H1 (cell line): ENCODE data around the gene EPSTI1. TPM values are rescaled to one million over a fixed set of nuclear protein-coding genes. Genes with fewer than 3 reads are reported as not detected.
A peak's percentile ranks its signal among the peaks of the same experiment; 100 is the strongest.

Experiments
- CTCF ChIA-PET: fragments of 300-600 bp; sonication (Branson Sonifier 250); formaldehyde crosslinking; loops from one replicate; lab custom pipeline; 2021; ENCODE audit not compliant: partially characterized antibody; lab: Charles Lee
- POLR2A ChIA-PET: fragments of 300-600 bp; sonication (Branson Sonifier 250); formaldehyde crosslinking; loops from one replicate; lab custom pipeline; 2021; ENCODE audit warnings: inconsistent platforms; ENCODE audit not compliant: partially characterized antibody; lab: Charles Lee
- DNase-seq, 2 experiments: peaks; one replicate each; pipeline versions ENCODE4 v3.0.0 to v3.0.0-alpha.2; 2010 to 2022; ENCODE audit warnings: low spot score in 2 of 2, low read depth in 1 of 2, mixed read lengths in 1 of 2
- FAIRE-seq: peaks from 2 replicates; lab custom pipeline; 2011; peaks lifted over from hg19 to GRCh38; lab: Jason Lieb, UNC
- H2AFZ ChIP-seq: 2 replicates; pipeline ENCODE4 v1.8.1; 2012; ENCODE audit warnings: low read length, inconsistent platforms
- H2AK5ac ChIP-seq: 2 replicates; pipeline ENCODE4 v1.6.1; 2013; ENCODE audit warnings: low read depth, low read length
- H2BK120ac ChIP-seq: replicated peaks from 2 replicates; pipeline ENCODE3; 2013; ENCODE audit warnings: low read depth, low read length, inconsistent platforms
- H2BK12ac ChIP-seq: 2 replicates; pipeline ENCODE4 v1.6.1; 2013; ENCODE audit warnings: low read depth, low read length
- H2BK15ac ChIP-seq: 2 replicates; pipeline ENCODE4 v1.6.1; 2013; ENCODE audit warnings: low read length
- H2BK20ac ChIP-seq: 2 replicates; pipeline ENCODE4 v1.6.1; 2013; ENCODE audit warnings: low read length
- H2BK5ac ChIP-seq: 2 replicates; pipeline ENCODE4 v1.6.1; 2013; ENCODE audit warnings: low read depth, low read length
- H3K14ac ChIP-seq: 2 replicates; pipeline ENCODE4 v1.6.1; 2013; ENCODE audit warnings: inconsistent platforms; ENCODE audit not compliant: insufficient read length
- H3K18ac ChIP-seq: 2 replicates; pipeline ENCODE4 v1.6.1; 2013; ENCODE audit warnings: low read length; ENCODE audit errors: extremely low read depth
- H3K23ac ChIP-seq: 2 replicates; pipeline ENCODE4 v1.6.1; 2013; ENCODE audit warnings: inconsistent platforms; ENCODE audit not compliant: insufficient read length
- H3K23me2 ChIP-seq: 2 replicates; pipeline ENCODE4 v1.6.1; 2013; ENCODE audit warnings: low read depth, low read length
- H3K27ac ChIP-seq: 2 replicates; pipeline ENCODE4 v1.6.1; 2011; ENCODE audit warnings: low read depth, low read length, inconsistent platforms
- H3K27me3 ChIP-seq, 4 experiments: replicated peaks in 1 of 4; 1 replicate in 1 of 4; 2 replicates in 3 of 4; pipeline versions ENCODE4 v1.6.1 to v1.8.1; 2011 to 2013; ENCODE audit warnings: low read length in 3 of 4, mild to moderate bottlenecking in 3 of 4, inconsistent platforms in 2 of 4, mixed read lengths in 2 of 4, moderate library complexity in 1 of 4; ENCODE audit not compliant: control insufficient read depth in 3 of 4, insufficient read depth in 3 of 4; ENCODE audit errors: extremely low read depth in 1 of 4
- H3K36me3 ChIP-seq, 4 experiments: 2 replicates each; pipeline versions ENCODE4 v1.6.1 to v1.8.1; 2011 to 2013; ENCODE audit warnings: mild to moderate bottlenecking in 4 of 4, low read length in 3 of 4, moderate library complexity in 2 of 4, control low read depth in 1 of 4, inconsistent platforms in 1 of 4; ENCODE audit not compliant: insufficient read depth in 4 of 4, control insufficient read depth in 2 of 4
- H3K4ac ChIP-seq: replicated peaks from 2 replicates; pipeline ENCODE3; 2013; ENCODE audit warnings: low read length, low read depth, mixed read lengths, inconsistent platforms; ENCODE audit not compliant: insufficient read length
- H3K4me1 ChIP-seq, 4 experiments: replicated peaks in 1 of 4; 1 replicate in 1 of 4; 2 replicates in 3 of 4; pipeline versions ENCODE4 v1.6.1 to v1.8.1; 2011 to 2013; ENCODE audit warnings: low read length in 3 of 4, inconsistent platforms in 2 of 4, mixed read lengths in 1 of 4; ENCODE audit not compliant: insufficient read depth in 4 of 4, control insufficient read depth in 3 of 4
- H3K4me2 ChIP-seq, 2 experiments: 2 replicates each; pipeline versions ENCODE4 v1.6.1 to v1.8.1; 2011 to 2013; ENCODE audit warnings: low read depth in 2 of 2, low read length in 2 of 2, control low read depth in 1 of 2, inconsistent platforms in 1 of 2, mild to moderate bottlenecking in 1 of 2; ENCODE audit not compliant: insufficient read depth in 1 of 2
- H3K4me3 ChIP-seq, 4 experiments: fragments of 200-600, 300-600 bp in 1 of 4; sonication (generic), shearing (Covaris generic), sonication (Bioruptor Twin) in 1 of 4; 2 replicates each; pipeline versions ENCODE4 v1.5.1 to v1.8.1; 2011 to 2016; ENCODE audit warnings: low read length in 4 of 4, low read depth in 3 of 4, control low read depth in 2 of 4, inconsistent platforms in 2 of 4, mild to moderate bottlenecking in 2 of 4, mixed read lengths in 1 of 4, moderate library complexity in 1 of 4; ENCODE audit not compliant: insufficient read depth in 2 of 4; ENCODE audit errors: extremely low read depth in 1 of 4
- H3K56ac ChIP-seq: replicated peaks from 2 replicates; pipeline ENCODE3; 2013; ENCODE audit warnings: low read depth, mild to moderate bottlenecking, mixed read lengths, low read length, inconsistent platforms; ENCODE audit not compliant: insufficient read length
- H3K79me1 ChIP-seq: 2 replicates; pipeline ENCODE4 v1.6.1; 2013; ENCODE audit warnings: low read depth, low read length, control low read depth
- H3K79me2 ChIP-seq, 2 experiments: 2 replicates each; pipeline versions ENCODE4 v1.6.1 to v1.8.1; 2012 to 2013; ENCODE audit warnings: low read length in 2 of 2, mild to moderate bottlenecking in 2 of 2, inconsistent platforms in 1 of 2; ENCODE audit not compliant: insufficient read depth in 2 of 2, control insufficient read depth in 1 of 2
- H3K9ac ChIP-seq, 4 experiments: replicated peaks in 1 of 4; 1 replicate in 1 of 4; 2 replicates in 3 of 4; pipeline versions ENCODE4 v1.6.1 to v1.8.1; 2011 to 2013; ENCODE audit warnings: low read depth in 3 of 4, low read length in 3 of 4, control low read depth in 2 of 4, mild to moderate bottlenecking in 2 of 4, moderate library complexity in 2 of 4, inconsistent platforms in 1 of 4; ENCODE audit errors: extremely low read depth in 1 of 4
- H3K9me3 ChIP-seq, 2 experiments: 2 replicates each; pipeline versions ENCODE4 v1.6.1 to v1.8.1; 2012 to 2013; ENCODE audit warnings: mild to moderate bottlenecking in 2 of 2, moderate library complexity in 2 of 2, control low read depth in 1 of 2, inconsistent platforms in 1 of 2, low read depth in 1 of 2, low read length in 1 of 2, mixed read lengths in 1 of 2; ENCODE audit not compliant: insufficient read depth in 2 of 2
- H4K20me1 ChIP-seq, 2 experiments: replicated peaks in 1 of 2; 2 replicates each; pipeline versions ENCODE3 to v1.8.1; 2011 to 2013; ENCODE audit warnings: inconsistent platforms in 2 of 2, low read length in 2 of 2, mild to moderate bottlenecking in 1 of 2; ENCODE audit not compliant: insufficient read depth in 2 of 2, control insufficient read depth in 1 of 2
- H4K5ac ChIP-seq: 2 replicates; pipeline ENCODE4 v1.6.1; 2013; ENCODE audit warnings: low read length, low read depth, mixed read lengths, inconsistent platforms; ENCODE audit not compliant: insufficient read length
- H4K8ac ChIP-seq: 2 replicates; pipeline ENCODE4 v1.8.0; 2013; ENCODE audit warnings: mild to moderate bottlenecking, moderate library complexity, low read length, inconsistent platforms; ENCODE audit not compliant: insufficient read depth; ENCODE audit errors: extremely low read depth
- H4K91ac ChIP-seq: replicated peaks from 2 replicates; pipeline ENCODE3; 2013; ENCODE audit warnings: low read length, mixed read lengths, inconsistent platforms; ENCODE audit not compliant: insufficient read length
- POLR2A ChIP-seq, 2 experiments: IDR thresholded peaks; 1 replicate in 1 of 2; 2 replicates in 1 of 2; pipeline ENCODE4 v1.6.1; 2011; ENCODE audit warnings: low read depth in 2 of 2, low read length in 2 of 2, mild to moderate bottlenecking in 2 of 2; ENCODE audit errors: control extremely low read depth in 1 of 2
- SP2 ChIP-seq: IDR thresholded peaks from 2 replicates; pipeline ENCODE4 v1.6.1; 2012; ENCODE audit warnings: mild to moderate bottlenecking, low read length, inconsistent platforms
- whole genome bisulfite sequencing, 2 experiments: shearing (Covaris generic) in 1 of 2; methylation state at CpG; one replicate each; pipeline versions ENCODE4 v1.1.6 to v1.1.7; 2013 to 2015; ENCODE audit warnings: low lambda C conversion rate in 2 of 2, mixed read lengths in 2 of 2, inconsistent platforms in 1 of 2, low coverage in 1 of 2, missing lambda C conversion rate in 1 of 2; ENCODE audit not compliant: insufficient replicate concordance in 2 of 2, insufficient coverage in 1 of 2, insufficient read length in 1 of 2; ENCODE audit errors: extremely low coverage in 1 of 2, missing lambda C conversion rate in 1 of 2; 5-methylcytosine and 5-hydroxymethylcytosine counted together
- polyA plus RNA-seq, 7 experiments: library from polyadenylated mRNA; depleted of rRNA in 3 of 7; stranded (reverse) in 5 of 7; unstranded in 2 of 7; fragments of >200 nt in 5 of 7; fragments of 200-250 nt in 2 of 7; gene quantifications; 1 replicate in 5 of 7; 2 replicates in 1 of 7; 4 replicates in 1 of 7; pipeline versions ENCODE4 v1.2.1 to v1.2.3, GENCODE V29; 2011 to 2013; ENCODE audit warnings: missing spikeins in 2 of 7, mixed read lengths in 2 of 7
- total RNA-seq: library from RNA; stranded (reverse); fragmentation: NEBNext Ultra II Directional; extraction: Animal tissue kit (Norgen Biotek cat#: 25700); gene quantifications from 2 replicates; pipeline ENCODE4 v1.2.1, GENCODE V29; 2021

Gene EPSTI1
- total and polyA plus RNA-seq, 2 of the 8 experiments (the other 6 are each of a cell fraction or from before 2014, with no cell fraction given), result 0.23 to 0.37 TPM

- peak; percentile 13 for FAIRE-seq
Measured at GRCh38 chr13:42847891-42848663, 144.0 kb downstream of the EPSTI1 start.

More at GRCh38 chr13:42847891-42848663, 144.0 kb downstream of the EPSTI1 start:
- Histone ChIP-seq H3K27ac (no peak overlapping the region), H3K4me1 (no peaks in the 10 kb centered on the region; a peak in 1 of 7 replicates), H2BK12ac (no peak overlapping the region), H3K4me3 (no peak overlapping the region), H3K79me2 (no peaks in the 10 kb centered on the region), H4K91ac (no peak overlapping the region), H3K4ac (no peak overlapping the region), H2AK5ac (no peak overlapping the region), H2BK15ac (no peak overlapping the region), H3K4me2 (no peak overlapping the region), H3K9me3 (no peaks in the 10 kb centered on the region), H3K36me3 (peaks cover 3 to 27% (median 12%) of the 10 kb centered on the region in 4 experiments; a peak in 5 of 8 replicates), H2BK20ac (no peak overlapping the region), H3K27me3 (no peaks in the 10 kb centered on the region), H3K14ac (no peak overlapping the region), H3K23me2 (no peaks in the 10 kb centered on the region), H3K56ac (no peak overlapping the region), H2BK5ac (no peak overlapping the region), H3K23ac (no peak overlapping the region), H3K9ac (no peak overlapping the region), H3K79me1 (no peaks in the 10 kb centered on the region), H4K5ac (no peak overlapping the region), H3K18ac (no peak overlapping the region), H4K20me1 (peaks cover 0 to 2% of the 10 kb centered on the region in 2 experiments), H2AFZ (no peak overlapping the region), H2BK120ac (no peak overlapping the region), H4K8ac (no peak overlapping the region)
- ChIA-PET POLR2A (interaction anchor here (0.7 to 8.3 kb wide), 16 partner anchors 8 to 1866 kb away, joined by 3 to 65 read pairs (median 4); partner anchors contain the start of gene TNFSF11), CTCF (interaction anchor here (0.8 to 1.3 kb wide), 4 partner anchors 14 to 349 kb away, joined by 3 to 4 read pairs (median 3); no protein-coding TSS in a partner anchor)
- TF ChIP-seq POLR2A (IDR thresholded peaks at IDR 0.05; ENCODE audit: control extremely low read depth in 1 of 2, low read depth in 2 of 2, low read length in 2 of 2), result peak in 1 of 2 experiments; percentile 43; a peak in 1 of 3 replicates
- TF ChIP-seq SP2, result no peak
- DNase-seq, result no peak
- 52% methylated on average over 3 of the region's 3 CpGs; no CpG with 5 or more reads in 1 of the 2 experiments for WGBS, 2 experiments
